H7 (cell line): Measurements from ENCODE around the gene ADPRS. TPM values are rescaled to one million over a fixed set of nuclear protein-coding genes. Genes with fewer than 3 reads are reported as not detected.

Experiments
- DNase-seq: peaks from one replicate; pipeline ENCODE4 v3.0.0; 2012
- H3K27me3 ChIP-seq: 2 replicates; pipeline ENCODE4 v1.6.0; 2011; ENCODE audit warnings: mild to moderate bottlenecking, low read length; ENCODE audit not compliant: control insufficient read depth, insufficient read depth
- H3K36me3 ChIP-seq: replicated peaks from 2 replicates; pipeline ENCODE4 v1.5.1; 2011; ENCODE audit warnings: low read length; ENCODE audit not compliant: control insufficient read depth, insufficient read depth
- H3K4me3 ChIP-seq: 2 replicates; pipeline ENCODE4 v1.5.1; 2011; ENCODE audit warnings: low read depth, mild to moderate bottlenecking, control low read depth, low read length, moderate library complexity; ENCODE audit not compliant: insufficient read depth
- total RNA-seq: library from RNA; depleted of rRNA; stranded (reverse); fragments of >200 nt; shearing (Covaris generic); gene quantifications from 2 replicates; pipeline ENCODE4 v1.2.3, GENCODE V29; 2014

The ADPRS gene
- total RNA-seq, 1 experiment from 2014 or later, result 112 TPM

DNA sequence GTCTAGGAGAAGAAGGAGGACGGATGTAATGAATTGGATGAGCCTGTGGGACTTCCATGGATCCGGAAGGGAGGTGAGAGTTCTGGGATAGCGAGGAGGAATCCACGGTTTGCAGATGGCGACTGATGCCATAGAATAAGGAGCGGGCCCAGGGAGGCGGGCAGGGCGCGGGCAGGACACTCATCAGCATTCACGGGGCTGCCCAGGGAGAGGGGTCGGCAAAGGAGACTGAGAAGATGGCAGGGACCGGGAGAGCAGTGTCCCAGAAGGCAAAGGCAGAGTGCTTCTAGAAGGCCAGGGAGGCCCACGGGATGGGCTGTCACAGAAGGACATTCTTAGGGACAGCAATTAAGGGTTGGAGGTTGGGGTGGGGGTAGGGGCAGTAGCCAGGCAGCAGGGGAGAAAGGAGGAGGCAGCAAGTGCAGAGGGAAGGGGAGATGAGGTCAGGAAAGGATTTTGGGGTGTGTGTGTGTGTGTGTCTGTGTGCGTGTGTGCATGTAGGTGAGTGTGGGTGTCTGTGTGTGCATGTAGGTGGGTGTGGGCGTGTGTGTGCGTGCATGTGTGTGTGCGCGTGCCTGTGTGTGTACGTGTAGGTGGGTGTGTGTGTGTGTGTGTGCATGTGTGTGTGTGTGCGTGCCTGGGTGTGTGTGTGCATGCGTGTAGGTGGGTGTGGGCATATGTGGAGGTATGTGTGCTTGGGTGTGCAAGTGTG is 37.5 kb downstream of the ADPRS start:
- Histone ChIP-seq H3K4me3 (no peak overlapping the region), H3K27me3 (peaks cover 42% of the 10 kb centered on the region), H3K36me3 (no peaks in the 10 kb centered on the region)
- no peak for DNase-seq

DNA sequence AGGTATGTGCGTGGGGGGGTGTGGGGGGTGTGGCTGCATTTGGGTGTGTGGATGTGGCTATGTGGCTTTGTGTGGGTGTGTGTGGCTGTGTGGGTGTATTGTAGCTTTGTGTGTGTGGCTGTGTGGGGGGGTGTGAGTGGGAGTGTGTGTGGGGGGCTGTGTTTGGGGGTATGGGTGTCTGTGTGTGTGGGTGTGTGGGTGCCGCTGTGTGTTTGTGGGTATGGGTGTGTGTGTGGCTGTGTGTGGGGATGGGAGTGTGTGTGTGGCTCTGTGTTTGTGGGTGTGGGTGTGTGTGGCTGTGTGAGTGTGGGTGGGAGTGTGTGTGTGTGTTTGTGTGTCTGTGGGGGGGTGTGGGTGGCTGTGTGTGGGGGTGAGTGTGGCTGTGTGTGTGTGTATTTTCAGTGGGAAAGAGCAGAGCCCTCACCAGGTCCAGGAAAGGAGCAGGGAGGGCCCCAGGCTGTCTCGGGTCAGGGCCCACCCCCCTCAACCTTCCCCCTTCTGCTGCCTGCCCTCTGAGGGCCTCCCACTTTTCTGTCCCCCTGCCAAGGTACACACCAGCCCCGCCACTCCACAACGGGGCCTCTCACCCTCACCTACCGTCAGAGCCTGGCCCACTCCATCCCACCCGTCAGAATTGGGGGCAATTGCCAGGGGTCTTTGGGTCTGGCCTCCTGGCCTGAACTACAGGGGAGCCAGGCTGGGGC is 38.3 kb downstream of the ADPRS start:
- DNase-seq, result peak; percentile 50
- Histone ChIP-seq H3K27me3 (peaks cover 40% of the 10 kb centered on the region), H3K36me3 (no peaks in the 10 kb centered on the region), H3K4me3 (no peak overlapping the region)

DNA sequence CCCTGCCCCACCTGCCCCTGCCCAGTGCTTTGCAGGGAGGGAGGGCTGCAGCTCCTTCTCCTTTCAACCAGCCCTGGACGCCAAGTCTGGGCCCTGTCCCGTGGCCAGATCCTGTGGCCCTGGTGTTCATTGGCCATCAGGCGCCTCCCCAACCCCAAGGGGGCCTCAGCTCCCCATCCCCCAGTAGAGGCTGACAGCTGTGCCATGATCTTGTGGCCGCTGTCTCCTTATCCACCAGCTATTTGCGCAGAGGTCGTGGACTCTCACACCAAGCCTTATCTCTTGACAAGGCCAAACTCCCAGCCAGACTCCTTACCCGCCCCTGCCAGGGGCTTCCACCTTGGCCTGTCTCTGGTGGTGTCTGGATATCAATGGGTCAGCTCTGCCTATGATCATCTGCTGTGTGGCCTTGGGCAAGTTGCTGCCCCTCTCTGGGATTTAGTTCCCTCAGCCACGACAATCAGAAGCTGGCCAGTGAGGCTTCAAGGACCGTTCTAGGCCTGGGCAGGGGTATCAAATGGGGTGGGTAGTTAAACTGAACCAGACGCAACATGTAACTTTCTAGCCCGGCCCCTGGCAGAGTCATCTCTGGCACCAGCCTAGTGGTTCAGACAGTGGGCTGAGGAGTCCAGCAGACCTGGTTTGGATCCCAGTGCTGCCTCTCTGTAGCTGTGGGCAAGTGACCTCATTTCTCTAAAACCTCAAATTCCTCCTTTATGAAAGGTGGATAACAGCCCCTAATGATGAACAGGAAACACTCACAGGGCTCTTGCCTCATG is 39.6 kb downstream of the ADPRS start:
- Histone ChIP-seq H3K27me3 (peaks cover 27% of the 10 kb centered on the region), H3K4me3 (no peak overlapping the region), H3K36me3 (no peaks in the 10 kb centered on the region)
- DNase-seq, result peak; percentile 54

DNA sequence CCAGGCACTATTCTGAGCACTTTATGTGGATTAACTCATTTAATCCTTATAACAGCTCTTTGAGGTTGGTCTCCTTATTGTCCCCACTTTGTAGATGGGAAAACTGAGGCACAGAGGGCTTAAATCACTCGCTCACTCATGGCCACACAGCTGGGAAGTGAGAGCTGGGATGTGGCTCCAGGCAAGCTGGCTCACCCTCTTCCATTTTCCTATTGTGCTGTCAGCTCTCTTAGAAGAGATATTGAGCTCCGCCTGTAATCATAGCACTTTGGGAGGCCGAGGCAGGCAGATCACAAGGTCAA is 40.2 kb downstream of the ADPRS start:
- Histone ChIP-seq H3K27me3 (peaks cover 21% of the 10 kb centered on the region), H3K36me3 (no peaks in the 10 kb centered on the region), H3K4me3 (no peak overlapping the region)
- no peak for DNase-seq

DNA sequence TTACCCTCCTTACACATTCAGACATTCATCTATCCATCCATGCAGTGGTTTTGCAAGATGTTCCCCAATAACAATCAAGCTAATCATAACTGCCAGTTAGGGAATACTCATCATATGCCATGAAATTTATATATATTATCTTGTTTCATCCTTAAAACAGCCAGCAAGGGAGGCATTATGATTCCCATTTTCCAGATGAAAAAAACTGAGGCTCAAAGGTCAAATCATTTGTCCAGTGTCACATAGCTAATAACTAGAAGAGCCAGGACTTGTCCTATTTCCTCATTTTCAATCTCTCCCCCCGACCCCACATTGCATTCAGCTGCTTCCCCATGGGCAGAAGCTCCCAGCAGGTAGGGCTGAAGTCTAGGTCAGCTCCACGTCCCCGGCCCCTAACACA is 43.3 kb downstream of the ADPRS start:
- H3K4me3 ChIP-seq, result no peak overlapping the region
- H3K27me3 ChIP-seq, result no peaks in the 10 kb centered on the region
- no peak for DNase-seq
- H3K36me3 ChIP-seq, result peaks cover 3% of the 10 kb centered on the region

DNA sequence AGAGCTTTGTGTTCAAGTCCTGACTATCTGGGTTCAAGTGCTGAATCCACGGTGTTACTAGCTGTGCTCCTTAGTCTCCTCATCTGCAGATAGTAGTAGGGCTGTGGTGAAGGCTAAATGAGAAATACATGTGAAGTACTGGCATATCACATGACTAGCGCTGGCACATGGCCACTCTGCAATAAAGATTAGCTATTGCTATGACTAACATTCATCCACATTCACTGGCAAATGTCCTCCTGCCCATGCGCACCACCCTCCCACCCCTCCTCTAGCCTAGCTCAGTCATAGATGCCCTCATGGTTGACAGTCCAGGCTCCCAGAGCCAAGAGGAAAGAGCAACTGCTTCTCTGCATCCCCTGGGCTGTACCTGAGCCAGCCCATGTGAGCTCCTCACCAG is 44.8 kb downstream of the ADPRS start:
- H3K27me3 ChIP-seq, result no peaks in the 10 kb centered on the region
- no peak overlapping the region for H3K4me3 ChIP-seq
- no peak for DNase-seq
- peaks cover 9% of the 10 kb centered on the region for H3K36me3 ChIP-seq

DNA sequence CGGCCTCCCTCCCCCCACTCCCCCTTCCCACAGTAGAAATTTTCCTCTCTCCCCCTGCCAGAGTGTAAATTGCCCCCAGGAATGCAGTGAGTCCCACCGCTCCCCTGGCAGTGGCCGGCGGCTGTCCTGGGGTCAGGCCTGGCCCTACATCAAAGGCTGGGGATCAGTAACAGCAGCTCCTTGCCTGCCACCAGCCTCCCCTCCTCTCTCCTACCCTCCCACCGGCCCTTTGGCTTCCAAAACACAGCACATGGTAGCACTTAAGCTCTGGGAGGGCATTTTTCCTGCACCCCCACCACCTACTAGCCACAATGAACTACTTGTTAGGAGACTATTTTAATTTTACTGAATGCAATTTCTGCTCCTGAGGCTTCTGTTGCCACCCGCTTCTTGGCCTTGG is 45.3 kb downstream of the ADPRS start:
- DNase-seq, result peak; percentile 44
- peaks cover 9% of the 10 kb centered on the region for H3K36me3 ChIP-seq

DNA sequence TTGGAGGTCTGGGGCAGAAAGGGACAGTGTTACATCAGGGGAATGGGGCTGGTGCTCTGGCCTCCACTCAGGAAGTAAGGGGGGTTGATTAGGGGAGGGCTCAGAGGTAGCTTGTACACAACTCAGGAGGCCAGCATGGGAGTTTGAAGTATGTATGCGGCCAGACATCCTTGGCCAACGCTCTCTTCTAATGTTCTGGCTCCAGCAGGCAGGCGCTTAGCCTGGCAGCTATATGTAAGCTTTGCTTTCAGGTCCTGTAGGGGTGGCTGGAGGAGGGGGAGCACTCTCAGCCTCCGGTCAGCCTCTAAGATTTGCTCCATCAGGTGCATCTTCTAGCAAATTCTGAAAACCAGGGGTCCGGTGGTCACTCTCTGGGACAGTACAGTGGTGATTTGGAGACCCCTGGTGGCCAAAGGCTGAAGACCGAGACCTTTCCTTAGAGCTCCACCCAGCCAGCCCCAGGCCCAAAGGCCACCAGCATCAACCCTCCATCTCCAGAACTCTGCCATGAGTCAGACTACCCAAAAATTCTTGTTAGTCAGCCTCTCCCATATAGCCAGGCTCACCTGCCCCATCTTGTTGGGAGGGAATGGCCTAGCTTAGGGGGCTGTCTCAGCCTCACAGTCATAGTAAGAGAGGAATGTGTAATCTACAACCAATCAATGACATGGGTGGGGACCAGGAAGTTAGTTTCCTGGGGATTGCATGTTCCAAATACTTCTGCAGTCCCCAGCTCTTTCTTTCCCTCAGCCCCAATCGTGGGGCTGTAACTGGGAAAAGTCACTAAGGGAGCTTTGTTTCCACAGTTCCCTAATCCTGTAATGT is 46.0 kb downstream of the ADPRS start:
- DNase-seq, result peak; percentile 94
- no peaks in the 10 kb centered on the region for H3K27me3 ChIP-seq
- no peak overlapping the region for H3K4me3 ChIP-seq
- peaks cover 11% of the 10 kb centered on the region for H3K36me3 ChIP-seq

More for the DNA sequence above, 45.3 kb downstream of the ADPRS start:
- Histone ChIP-seq H3K4me3 (no peak overlapping the region), H3K27me3 (no peaks in the 10 kb centered on the region)

DNA sequence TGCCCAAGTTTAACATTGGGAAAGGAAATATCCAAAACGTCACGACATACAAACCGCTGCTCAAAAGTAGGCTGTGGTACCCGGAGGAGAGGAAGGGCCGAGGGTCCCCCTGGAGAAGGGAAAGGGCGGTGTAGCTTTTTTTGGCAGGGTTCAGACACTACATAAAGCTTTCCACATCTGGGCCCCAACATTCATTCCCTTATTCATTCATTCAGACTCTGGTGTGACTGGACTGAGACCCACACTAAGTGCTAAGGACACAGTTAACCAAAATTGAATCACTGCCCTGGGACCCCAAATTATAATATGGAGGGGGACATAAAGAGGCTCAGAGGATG is 46.6 kb downstream of the ADPRS start:
- Histone ChIP-seq H3K27me3 (no peaks in the 10 kb centered on the region), H3K4me3 (no peak overlapping the region), H3K36me3 (peaks cover 11% of the 10 kb centered on the region)
- no peak for DNase-seq

DNA sequence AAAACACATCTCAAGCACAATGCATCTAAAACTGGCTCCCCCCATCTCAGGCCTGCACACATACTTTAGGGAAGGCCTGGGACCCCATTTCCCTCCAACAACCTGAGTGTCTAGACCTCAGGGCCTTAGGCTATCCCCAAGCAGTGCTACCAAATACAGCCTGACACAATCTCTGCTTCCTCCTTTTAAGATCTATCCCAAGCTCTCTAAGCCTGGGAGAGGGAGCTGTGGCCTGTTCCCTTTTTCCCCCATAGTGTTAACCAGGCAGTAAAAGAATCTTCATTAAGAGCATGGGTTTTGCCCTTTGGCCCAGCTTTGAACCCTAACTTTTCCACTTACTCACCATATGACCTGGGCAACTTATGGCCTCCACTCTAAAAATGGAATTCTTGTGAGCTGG is 47.1 kb downstream of the ADPRS start:
- Histone ChIP-seq H3K4me3 (no peak overlapping the region), H3K27me3 (no peaks in the 10 kb centered on the region), H3K36me3 (peaks cover 11% of the 10 kb centered on the region)
- DNase-seq, result no peak

DNA sequence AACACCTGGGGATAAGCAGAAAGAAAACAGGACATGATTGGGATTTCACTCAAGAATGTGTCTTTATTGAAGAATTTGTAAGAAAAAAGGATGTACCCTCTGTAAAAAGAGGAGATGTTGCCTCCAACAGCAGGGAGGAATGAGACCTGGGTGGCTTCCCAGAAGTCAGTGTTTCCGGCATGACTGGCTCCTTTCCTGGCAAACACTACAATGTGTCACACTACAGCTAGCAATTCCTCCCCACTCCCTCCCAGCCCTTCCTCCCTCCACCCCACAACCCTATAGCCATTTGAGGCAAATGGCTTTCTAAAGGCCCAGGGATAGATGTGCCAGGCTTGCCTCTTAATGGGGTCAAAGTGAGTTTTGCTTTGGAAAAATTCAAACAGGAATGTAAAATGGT is 47.8 kb downstream of the ADPRS start:
- Histone ChIP-seq H3K36me3 (peaks cover 11% of the 10 kb centered on the region), H3K4me3 (no peak overlapping the region), H3K27me3 (no peaks in the 10 kb centered on the region)
- no peak for DNase-seq

DNA sequence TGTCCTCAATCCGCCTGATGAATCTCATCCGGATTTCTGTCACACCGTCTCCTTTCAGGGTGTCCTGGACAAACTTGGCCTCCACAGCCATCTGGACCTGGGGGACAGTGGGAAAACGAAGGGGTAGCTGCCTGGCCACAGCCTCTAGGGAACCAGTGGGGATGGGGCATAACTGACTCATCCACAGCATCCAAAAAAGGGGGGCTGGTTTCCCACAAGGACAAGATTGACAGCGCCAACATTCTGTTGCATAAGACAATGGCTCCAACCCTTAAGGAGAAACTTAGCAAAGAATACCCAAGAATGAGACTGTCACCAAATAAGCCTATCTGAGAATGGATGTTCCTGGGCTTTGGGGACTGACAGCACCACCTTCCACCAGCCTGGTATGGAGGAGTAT is 48.5 kb downstream of the ADPRS start:
- H3K27me3 ChIP-seq, result no peaks in the 10 kb centered on the region
- no peak overlapping the region for H3K4me3 ChIP-seq
- peaks cover 11% of the 10 kb centered on the region for H3K36me3 ChIP-seq
- no peak for DNase-seq

DNA sequence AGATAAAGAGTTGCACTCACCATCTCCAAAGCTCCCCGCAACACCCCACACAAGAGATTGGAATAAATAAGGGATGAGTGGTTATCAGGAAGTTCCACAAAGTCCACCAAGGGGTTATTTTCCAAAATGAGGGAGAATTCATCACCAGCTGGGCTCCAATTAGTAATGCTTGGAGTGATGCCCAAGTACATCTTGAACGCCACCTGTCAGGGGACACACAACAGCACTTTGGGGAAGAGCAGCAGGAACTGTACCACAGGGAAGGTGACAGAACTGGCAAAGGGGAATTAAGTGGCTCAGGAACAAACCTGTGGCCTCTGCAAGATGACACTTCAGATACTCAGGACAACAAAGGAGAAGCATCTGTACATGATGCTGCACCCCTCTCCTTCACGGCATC is 49.1 kb downstream of the ADPRS start:
- H3K27me3 ChIP-seq, result no peaks in the 10 kb centered on the region
- peaks cover 11% of the 10 kb centered on the region for H3K36me3 ChIP-seq
- H3K4me3 ChIP-seq, result no peak overlapping the region
- no peak for DNase-seq

DNA sequence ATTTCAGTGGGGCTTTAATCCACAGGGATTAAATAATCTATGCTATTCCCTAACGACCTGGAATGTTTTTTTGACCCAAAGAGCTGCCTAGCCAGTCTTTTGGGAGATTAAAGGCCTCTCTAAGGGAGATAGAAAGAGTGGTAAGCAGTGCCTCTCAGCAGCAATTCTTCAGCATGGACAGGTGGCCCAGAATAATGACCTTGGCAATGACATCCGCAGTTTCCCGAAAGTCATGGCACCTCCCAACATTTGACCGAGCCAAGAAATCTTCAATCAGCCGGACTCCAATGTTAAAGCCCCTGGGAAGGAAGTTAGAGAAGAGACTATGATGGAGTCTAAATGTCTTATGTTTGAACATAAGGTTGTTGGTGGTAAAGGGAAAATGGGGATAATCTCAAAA is 50.8 kb downstream of the ADPRS start:
- DNase-seq, result no peak
- no peaks in the 10 kb centered on the region for H3K27me3 ChIP-seq
- H3K4me3 ChIP-seq, result no peak overlapping the region
- H3K36me3 ChIP-seq, result peaks cover 11% of the 10 kb centered on the region
